CMK (cell line): ENCODE measurements around the gene ADGRG3.
A peak's percentile ranks its signal among the peaks of the same experiment; 100 is the strongest.
"Not testable (repeated sequence)": the region's sequence is repeated elsewhere in the genome, so short reads cannot be mapped to it uniquely, and the experiment has no call there.

Source experiments
- DNase-seq: peaks from one replicate; pipeline ENCODE4 v3.0.0-alpha.2; 2010; ENCODE audit warnings: low read depth

ADGRG3 gene

GRCh38 chr16:57721356-57722209, 53.5 kb downstream of the ADGRG3 start:
- no peak for DNase-seq

- DNase-seq, result no peak
Measured at GRCh38 chr16:57722210-57722499, 54.0 kb downstream of the ADGRG3 start.

DNA sequence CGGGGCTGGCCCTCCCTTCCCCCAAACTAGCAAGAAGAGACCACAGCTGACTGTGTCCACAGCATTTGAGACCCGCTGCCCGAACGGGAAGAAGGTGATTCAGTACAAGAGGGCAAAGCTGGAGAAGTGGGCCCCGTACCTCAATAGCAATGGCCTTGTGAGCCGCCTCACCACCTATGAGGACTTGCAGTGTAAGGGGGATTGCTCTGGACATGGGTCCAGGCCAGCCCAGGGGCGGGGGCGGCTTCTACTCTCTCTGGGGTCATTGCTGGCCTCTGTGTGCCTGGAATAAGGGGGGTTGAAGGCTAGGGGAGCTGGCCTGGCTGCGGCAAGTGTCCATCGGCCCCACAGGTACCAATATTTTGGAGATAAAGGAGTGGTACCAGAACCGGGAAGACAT, 54.5 kb downstream of the ADGRG3 start:
- DNase-seq, result no peak

DNA sequence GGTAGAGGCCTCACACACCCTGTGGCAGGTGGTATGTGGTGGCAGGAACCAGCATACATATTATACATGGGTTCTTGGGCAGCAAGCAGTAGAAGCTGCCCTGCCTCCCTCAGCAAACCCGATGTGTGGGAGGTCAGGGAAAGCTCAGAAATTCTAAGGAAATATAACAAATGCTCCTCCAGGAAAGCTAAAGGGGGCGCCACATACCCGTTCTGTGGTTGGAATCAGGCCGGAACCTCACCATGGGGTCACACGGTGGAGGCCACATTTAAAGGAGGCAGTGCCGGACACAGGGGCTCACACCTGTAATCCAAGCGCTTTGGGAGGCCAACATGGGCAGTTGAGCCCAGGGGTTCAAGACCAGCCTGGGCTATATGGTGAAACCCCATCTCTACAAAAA, 55.1 kb downstream of the ADGRG3 start:
- no peak for DNase-seq

DNA sequence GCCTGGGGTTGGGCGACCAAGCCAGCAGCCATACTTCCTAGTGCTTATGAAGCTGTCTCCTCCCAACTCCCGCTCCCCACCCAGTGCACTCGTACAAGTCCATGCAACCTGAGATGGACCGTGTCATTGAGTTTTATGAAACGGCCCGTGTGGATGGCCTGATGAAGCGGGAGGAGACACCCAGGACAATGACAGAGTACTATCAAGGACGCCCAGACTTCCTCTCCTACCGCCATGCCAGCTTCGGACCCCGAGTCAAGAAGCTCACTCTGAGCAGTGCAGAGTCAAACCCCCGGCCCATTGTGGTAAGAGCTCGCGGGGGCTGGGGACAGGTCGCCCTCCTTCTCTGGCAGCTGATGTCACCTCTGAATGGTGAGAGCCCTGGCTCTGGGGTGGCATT, 56.4 kb downstream of the ADGRG3 start:
- peak; percentile 65 for DNase-seq

DNA sequence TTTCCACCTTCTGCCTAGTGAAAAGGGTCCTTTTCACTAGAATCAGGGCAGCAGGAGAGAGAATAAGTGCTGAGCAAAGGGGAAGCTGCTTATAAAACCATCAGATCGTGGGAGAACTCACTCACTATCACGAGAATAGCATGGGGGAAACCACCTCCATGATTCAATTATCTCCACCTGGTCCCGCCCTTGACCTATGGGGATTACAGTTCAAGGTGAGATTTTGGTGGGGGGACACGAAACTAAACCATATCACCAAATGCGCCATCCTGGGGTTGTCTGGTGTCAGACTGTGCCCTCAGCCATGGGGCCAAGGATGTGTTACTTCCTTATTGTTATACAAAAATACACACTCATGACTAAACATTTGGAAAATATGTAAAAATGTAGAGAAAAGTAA, 57.0 kb downstream of the ADGRG3 start:
- DNase-seq, result no peak

DNA sequence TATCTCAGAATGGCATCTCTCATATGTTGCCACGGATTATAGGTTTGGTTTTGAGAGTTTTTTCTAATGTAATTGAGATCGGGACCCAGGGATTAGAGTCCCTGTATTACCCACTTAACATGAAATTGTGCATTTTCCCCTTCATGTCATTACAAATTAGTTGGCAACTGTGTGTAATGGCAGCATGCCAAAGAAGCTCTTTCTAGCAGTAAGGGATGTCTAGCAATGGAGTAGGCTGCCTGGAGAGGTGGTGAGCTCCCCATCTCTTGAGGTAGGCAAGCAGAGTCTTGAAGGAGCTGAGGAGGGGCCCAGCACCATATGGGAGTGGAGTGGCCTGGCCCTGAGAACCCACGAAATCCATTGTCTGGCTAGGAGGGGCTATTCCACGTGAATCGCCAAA, 57.4 kb downstream of the ADGRG3 start:
- DNase-seq, result no peak

- DNase-seq, result no peak
Measured at GRCh38 chr16:57725976-57726375, 57.9 kb downstream of the ADGRG3 start.

DNA sequence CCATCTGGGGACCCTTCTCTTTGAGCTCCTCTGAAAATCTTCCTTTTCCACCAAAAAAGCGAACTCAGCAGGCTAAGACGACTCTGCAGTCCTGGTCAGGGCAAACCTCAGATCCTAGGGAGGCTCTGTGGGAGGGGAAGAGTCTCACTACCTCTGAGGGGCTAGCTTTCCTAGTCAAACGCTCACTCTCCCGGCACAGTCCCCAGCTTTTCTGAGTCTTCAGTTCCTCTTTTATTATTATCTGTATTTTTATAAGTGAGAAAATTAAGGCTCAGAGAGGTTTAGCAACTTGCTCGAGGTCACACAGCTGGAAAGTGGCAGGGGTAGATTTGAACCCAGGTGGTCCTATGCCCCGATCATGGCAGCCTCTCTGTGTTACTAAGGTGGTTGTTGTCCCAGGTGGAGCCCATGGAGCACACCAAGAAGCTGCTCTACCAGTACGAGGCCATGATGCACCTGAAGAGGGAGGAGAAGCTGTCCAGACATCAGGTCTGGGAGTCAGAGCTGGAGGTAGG, 58.4 kb downstream of the ADGRG3 start:
- no peak for DNase-seq

GRCh38 chr16:57727610-57728009, 59.5 kb downstream of the ADGRG3 start:
- DNase-seq, result no peak

GRCh38 chr16:57728336-57729181, 60.5 kb downstream of the ADGRG3 start:
- DNase-seq, result no peak

- no peak for DNase-seq
Measured at GRCh38 chr16:57729182-57729484, 61.0 kb downstream of the ADGRG3 start.

DNA sequence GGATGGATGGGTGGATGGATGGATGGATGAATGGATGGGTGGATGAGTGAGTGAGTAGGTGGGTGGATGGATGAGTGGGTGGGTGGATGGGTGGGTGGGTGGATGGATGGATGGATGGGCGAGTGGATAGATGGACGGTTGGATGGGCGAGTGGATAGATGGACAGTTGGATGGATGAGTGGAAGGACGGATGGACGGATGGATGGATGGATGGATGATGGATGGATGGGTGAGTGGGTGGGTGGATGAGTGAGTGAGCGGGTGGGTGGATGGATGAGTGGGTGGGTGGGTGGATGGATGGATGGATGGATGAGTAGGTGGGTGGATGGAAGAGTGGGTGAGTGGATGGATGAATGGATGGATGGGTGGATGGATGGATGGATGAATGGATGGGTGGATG, 61.7 kb downstream of the ADGRG3 start:
- not testable (repeated sequence) for DNase-seq

DNA sequence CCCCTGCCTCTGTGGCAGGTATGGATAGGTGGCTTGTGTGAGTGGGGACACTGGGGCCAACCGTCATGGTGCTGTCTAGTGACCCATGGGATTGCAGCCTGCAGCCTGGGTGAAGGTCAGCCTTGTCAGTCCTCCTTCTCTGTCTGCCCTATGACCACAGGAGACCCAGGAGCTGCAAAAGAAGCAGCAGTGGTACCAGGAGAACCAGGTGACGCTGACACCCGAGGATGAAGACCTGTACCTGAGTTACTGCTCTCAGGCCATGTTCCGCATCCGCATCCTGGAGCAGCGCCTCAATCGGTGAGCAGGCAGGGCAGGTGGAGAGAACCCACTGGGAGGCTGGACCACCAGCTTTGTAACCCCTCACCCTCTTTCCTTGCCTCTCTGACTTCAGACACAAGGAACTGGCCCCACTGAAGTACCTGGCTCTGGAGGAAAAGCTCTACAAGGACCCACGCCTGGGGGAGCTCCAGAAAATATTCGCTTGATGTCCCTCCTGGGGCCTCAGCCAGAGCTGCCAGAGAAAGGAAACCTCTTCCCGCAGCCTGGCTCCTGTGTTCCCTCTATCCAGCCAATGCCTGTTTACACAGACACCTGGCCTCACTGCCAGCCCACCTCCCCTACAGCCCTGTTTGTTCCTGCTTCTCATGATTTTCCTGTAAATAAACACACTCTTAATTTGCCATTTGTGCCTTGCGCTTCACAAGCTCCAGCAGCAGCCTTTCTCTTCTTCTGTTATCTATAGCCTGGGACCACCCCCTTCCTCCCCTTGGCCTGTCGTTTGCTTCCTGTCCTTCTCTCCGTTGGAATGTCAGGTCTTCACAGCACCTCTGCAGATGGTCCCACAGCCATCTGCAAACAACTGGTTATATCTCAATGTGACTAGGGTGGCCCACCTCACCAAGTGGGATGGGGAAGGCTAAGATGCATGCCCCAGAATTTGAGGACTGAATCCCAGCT, 62.9 kb downstream of the ADGRG3 start:
- DNase-seq, result no peak

GRCh38 chr16:57732037-57732436, 63.9 kb downstream of the ADGRG3 start:
- DNase-seq, result no peak

- no peak for DNase-seq
Measured at GRCh38 chr16:57732714-57733113, 64.6 kb downstream of the ADGRG3 start.

DNA sequence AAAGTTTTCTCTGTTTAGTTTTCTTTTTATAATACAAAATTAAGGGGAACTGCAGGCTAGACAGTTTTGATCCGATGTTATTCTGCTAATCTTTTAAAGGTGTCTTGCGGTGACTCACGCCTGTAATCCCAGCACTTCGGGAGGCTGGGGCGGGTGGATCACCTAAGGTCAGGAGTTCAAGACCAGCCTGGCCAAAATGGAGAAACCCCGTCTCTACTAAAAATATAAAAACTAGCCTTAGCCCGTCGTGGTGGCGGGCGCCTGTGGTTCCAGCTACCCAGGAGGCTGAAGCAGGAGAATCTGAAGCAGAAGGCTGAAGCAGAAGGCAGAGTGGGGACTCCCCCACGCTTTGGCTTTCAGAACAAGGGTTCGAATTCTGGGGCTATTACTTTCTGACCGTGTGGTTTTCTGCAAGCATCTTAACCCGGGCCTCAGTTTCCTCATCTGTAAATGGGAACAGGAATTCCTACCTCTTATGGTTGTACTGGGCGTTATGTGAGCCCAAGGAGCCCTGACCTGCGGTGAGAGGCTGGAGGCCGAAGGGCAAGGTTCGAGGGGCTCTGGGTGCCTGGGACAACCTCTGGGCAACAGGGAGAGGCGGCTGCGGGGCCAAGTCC, 66.3 kb downstream of the ADGRG3 start:
- no peak for DNase-seq

- DNase-seq, result peak; percentile 99
Measured at GRCh38 chr16:57734925-57735754, 67.0 kb downstream of the ADGRG3 start.

DNA sequence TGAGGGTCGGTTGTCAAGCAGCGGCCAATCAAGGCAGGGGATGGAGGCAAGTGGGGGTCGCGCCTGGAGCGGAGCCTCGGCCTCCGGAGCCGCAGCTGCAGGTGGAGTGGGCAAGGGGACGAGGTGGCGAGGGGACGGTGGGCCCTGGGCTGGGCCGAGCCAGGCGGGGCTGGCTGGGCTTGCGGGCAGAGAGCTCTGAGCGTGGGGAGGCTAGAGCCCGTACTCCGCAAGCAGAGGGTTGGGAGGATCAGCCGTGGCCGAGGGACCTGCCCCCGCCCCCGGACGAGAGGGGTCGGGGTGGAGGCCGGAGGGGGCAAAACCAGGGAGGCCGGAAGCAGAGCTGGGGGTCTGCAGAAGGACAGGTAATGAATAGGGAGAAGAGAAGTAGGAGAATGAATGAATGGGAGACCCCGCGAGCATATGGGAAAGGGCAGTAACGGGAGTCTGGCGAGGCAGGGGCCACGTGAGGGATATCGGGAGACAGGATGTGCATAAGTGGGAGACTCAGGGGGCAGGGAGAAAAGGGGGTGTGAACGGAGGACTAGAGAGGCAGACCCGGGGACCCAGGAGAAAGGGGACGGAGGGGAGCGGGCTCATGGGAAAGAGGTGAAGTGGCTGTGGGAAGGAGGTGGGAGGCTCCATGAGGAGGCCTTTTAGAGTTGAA, 67.8 kb downstream of the ADGRG3 start, which contains the start of gene KATNB1:
Gene KATNB1, plus strand, starts transcription at position 16 of the 664 bp plus-strand sequence. CDS start 1,474 bp downstream, outside the sequence.
- peak; percentile 42 for DNase-seq
